OCI-LY3 (cell line): Measurements from ENCODE around the gene CCDC117.

Source experiments
- H2AFZ ChIP-seq: fragments of 200-600, 300-600 bp; shearing (Covaris generic); 2 replicates; pipeline ENCODE4 v1.6.0; 2014; ENCODE audit warnings: antibody characterized with exemption, low read depth, low read length
- H3K27ac ChIP-seq: fragments of 200-600, 300-600 bp; sonication (generic); 2 replicates; pipeline ENCODE4 v1.5.1; 2014; ENCODE audit warnings: mild to moderate bottlenecking, low read length, moderate library complexity, mixed read lengths
- H3K27me3 ChIP-seq: fragments of 200-600, 300-600 bp; sonication (generic); 2 replicates; pipeline ENCODE4 v1.6.1; 2014; ENCODE audit warnings: low read depth, low read length, mixed read lengths
- H3K36me3 ChIP-seq: fragments of 200-600, 300-600 bp; sonication (generic); replicated peaks from 2 replicates; pipeline ENCODE3; 2014; ENCODE audit warnings: low read depth, low read length, mixed read lengths
- H3K4me1 ChIP-seq: fragments of 300-600, 200-600 bp; sonication (generic); 2 replicates; pipeline ENCODE4 v1.6.1; 2014; ENCODE audit warnings: low read length, mixed read lengths
- H3K4me2 ChIP-seq: fragments of 200-600, 300-600 bp; sonication (generic); 2 replicates; pipeline ENCODE4 v1.6.1; 2014; ENCODE audit warnings: low read length, mixed read lengths
- H3K4me3 ChIP-seq: fragments of 300-600, 200-600 bp; sonication (generic); 2 replicates; pipeline ENCODE4 v1.5.1; 2014; ENCODE audit warnings: antibody characterized with exemption, mild to moderate bottlenecking, low read length, moderate library complexity
- H3K79me2 ChIP-seq: fragments of 300-600, 200-600 bp; shearing (Covaris generic); 2 replicates; pipeline ENCODE4 v1.6.1; 2014; ENCODE audit warnings: mild to moderate bottlenecking, low read length, mixed read lengths
- H3K9ac ChIP-seq: fragments of 300-600, 200-600 bp; shearing (Covaris generic); 2 replicates; pipeline ENCODE4 v1.6.0; 2014; ENCODE audit warnings: mild to moderate bottlenecking, low read length, moderate library complexity
- H3K9me3 ChIP-seq: fragments of 200-600, 300-600 bp; shearing (Covaris generic); 2 replicates; pipeline ENCODE4 v1.6.1; 2014; ENCODE audit warnings: low read length, mixed read lengths; ENCODE audit not compliant: insufficient read depth
- H4K20me1 ChIP-seq: fragments of 200-600, 300-600 bp; sonication (generic); 2 replicates; pipeline ENCODE4 v1.6.1; 2016; ENCODE audit warnings: low read length, mixed read lengths; ENCODE audit not compliant: insufficient read depth
- EZH2phosphoT487 ChIP-seq: fragments of 200-600 bp; shearing (Covaris generic); IDR thresholded peaks from 2 replicates; pipeline ENCODE4 v1.6.1; 2018; ENCODE audit warnings: antibody characterized with exemption, mixed run types, low read depth
- TF ChIP-seq, protein P1 (sequence below): fragments of 200-600, 300-600 bp; sonication (generic); IDR thresholded peaks from 2 replicates; pipeline ENCODE4 v1.5.1; 2014; ENCODE audit warnings: antibody characterized with exemption, low read length, low read depth

The CCDC117 gene

DNA sequence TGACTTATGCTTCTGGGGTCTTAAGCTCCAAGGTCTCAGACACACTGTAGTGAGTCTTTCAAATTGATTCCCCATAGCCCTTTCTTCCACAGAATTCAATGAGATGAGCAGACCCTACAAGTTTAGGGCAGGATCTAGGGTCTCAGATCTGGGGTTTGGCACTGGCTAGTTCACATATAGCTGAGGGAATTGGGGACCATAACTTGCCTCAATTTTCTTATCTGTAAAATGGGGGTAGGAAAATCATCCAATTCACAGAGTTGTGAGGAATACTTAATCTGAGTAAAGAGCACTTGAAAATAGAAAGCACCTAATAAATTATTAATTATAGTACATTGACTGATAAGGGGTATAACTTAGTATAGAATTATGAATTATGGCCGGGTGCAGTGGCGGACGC is 5.9 kb upstream of the CCDC117 start:
- Histone ChIP-seq H4K20me1 (no peaks in the 10 kb centered on the region), H3K27me3 (no peaks in the 10 kb centered on the region), H3K36me3 (no peaks in the 10 kb centered on the region), H3K79me2 (no peaks in the 10 kb centered on the region), H3K9me3 (no peaks in the 10 kb centered on the region), H3K9ac (no peak overlapping the region), H2AFZ (no peak overlapping the region), H3K4me1 (no peaks in the 10 kb centered on the region), H3K4me3 (no peak overlapping the region), H3K4me2 (no peak overlapping the region), H3K27ac (no peak overlapping the region)
- TF ChIP-seq EZH2phosphoT487 = no peak
- TF ChIP-seq, protein P1, sequence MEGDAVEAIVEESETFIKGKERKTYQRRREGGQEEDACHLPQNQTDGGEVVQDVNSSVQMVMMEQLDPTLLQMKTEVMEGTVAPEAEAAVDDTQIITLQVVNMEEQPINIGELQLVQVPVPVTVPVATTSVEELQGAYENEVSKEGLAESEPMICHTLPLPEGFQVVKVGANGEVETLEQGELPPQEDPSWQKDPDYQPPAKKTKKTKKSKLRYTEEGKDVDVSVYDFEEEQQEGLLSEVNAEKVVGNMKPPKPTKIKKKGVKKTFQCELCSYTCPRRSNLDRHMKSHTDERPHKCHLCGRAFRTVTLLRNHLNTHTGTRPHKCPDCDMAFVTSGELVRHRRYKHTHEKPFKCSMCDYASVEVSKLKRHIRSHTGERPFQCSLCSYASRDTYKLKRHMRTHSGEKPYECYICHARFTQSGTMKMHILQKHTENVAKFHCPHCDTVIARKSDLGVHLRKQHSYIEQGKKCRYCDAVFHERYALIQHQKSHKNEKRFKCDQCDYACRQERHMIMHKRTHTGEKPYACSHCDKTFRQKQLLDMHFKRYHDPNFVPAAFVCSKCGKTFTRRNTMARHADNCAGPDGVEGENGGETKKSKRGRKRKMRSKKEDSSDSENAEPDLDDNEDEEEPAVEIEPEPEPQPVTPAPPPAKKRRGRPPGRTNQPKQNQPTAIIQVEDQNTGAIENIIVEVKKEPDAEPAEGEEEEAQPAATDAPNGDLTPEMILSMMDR = no peak

DNA sequence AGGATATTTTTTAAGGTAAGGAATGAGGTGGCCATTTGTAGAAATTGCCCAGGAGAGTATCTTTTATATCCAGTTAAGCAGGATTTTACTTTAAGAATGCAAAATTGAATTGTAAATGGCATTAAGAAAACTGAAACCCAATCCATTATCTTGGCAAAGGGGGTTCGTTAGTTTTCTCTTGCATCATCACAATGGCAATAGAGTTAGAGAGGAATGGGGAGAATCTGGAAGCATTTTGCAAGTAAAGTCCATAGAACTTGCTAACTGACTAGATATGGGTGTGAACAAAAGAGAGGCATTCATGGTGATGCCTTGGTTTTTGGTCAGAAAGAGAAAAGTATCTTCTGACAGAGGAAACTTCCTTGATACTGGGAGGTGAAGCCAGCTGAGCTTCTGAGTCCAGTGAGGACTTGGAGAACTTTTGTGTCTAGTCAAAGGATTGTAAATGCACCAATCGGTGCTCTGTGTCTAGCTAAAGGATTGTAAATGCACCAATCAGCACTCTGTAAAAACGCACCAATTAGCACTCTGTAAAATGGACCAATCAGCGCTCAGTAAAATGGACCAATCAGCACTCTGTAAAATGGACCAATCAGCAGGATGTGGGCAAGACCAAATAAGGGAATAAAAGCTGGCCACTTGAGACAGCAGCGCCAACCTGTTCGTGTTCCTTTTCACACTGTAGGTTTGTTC is 3.6 kb upstream of the CCDC117 start:
- Histone ChIP-seq H3K9ac (no peak overlapping the region), H3K27me3 (no peaks in the 10 kb centered on the region), H3K4me2 (no peak overlapping the region), H3K4me3 (no peak overlapping the region), H4K20me1 (no peaks in the 10 kb centered on the region), H3K36me3 (no peaks in the 10 kb centered on the region), H3K79me2 (peaks cover 13% of the 10 kb centered on the region), H3K27ac (no peak overlapping the region), H3K4me1 (peaks cover 6% of the 10 kb centered on the region), H2AFZ (no peak overlapping the region), H3K9me3 (no peaks in the 10 kb centered on the region)
- no peak for TF ChIP-seq EZH2phosphoT487
- TF ChIP-seq, protein P1 = no peak

DNA sequence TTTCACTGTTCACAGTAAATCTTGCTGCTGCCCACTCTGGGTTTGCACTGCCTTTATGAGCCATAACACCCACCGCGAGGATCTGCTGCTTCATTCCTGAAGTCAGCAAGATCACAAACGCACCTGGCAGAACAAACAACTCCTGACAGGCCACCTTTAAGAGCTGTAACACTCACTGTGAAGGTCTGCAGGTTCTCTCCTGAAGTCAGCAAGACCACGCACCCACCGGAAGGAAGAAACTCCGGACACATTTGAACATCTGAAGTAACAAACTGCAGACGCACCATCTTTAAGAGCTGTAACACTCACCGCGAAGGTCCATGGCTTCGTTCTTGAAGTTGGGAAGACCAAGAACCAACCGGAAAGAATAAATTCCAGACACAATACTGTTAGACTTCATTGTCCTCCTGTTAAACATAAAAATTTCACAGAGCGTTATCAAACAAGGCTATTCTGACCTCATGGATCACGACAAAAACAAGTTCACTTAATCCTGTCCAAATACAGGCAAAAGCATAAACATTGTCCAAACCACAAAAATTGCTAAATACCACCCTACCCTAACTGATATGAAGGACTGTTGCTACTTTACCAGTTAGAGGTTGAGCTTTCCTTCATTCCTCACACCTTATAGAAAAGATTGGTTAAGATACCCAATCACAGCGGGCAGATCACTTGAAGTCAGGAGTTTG is 3.0 kb upstream of the CCDC117 start:
- no peak overlapping the region for H3K9ac ChIP-seq

DNA sequence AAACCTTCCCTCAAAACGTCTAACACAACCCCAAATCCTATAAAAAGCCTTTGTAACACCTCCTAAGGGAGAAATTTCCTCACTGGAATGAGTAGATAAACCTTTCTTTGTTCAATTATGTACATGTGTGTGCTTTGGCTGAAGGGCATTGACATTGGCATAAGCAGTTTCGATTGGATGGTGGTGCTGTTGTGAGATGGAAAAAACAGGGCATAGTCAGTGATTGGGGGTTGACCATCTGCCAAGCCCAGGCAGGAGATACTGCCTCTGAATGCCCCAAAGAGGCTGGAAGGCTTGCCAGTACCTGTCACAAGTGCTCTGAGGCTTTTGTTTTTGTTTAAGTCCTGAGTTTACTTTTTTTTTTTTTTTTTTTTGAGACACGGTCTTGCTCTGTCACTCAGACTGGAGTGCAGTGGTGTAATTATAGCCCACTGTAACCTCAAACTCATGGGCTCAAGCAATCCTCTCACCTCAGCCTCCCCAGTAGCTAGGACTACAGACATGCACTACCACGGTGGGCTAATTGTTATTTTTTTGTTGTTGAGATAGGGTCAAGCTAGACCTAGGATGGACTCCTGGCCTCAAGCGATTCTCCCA is 1.2 kb upstream of the CCDC117 start:
- H2AFZ ChIP-seq = no peak overlapping the region
- peaks cover 13% of the 10 kb centered on the region for H3K36me3 ChIP-seq
- no peak overlapping the region for H3K9ac ChIP-seq
- no peak overlapping the region for H3K27ac ChIP-seq
- no peak overlapping the region for H3K4me3 ChIP-seq
- H3K4me2 ChIP-seq = no peak overlapping the region
- no peaks in the 10 kb centered on the region for H3K9me3 ChIP-seq
- H3K79me2 ChIP-seq = peaks cover 37% of the 10 kb centered on the region
- no peaks in the 10 kb centered on the region for H4K20me1 ChIP-seq
- H3K4me1 ChIP-seq = peaks cover 9% of the 10 kb centered on the region
- no peak for TF ChIP-seq EZH2phosphoT487
- TF ChIP-seq, protein P1 = no peak
- no peaks in the 10 kb centered on the region for H3K27me3 ChIP-seq

More for the DNA sequence above, 3.0 kb upstream of the CCDC117 start:
- H3K27ac ChIP-seq = no peak overlapping the region
- peaks cover 20% of the 10 kb centered on the region for H3K79me2 ChIP-seq
- H3K27me3 ChIP-seq = no peaks in the 10 kb centered on the region
- peaks cover 9% of the 10 kb centered on the region for H3K4me1 ChIP-seq
- H3K36me3 ChIP-seq = peaks cover 3% of the 10 kb centered on the region
- H3K9me3 ChIP-seq = no peaks in the 10 kb centered on the region
- TF ChIP-seq EZH2phosphoT487 = no peak
- TF ChIP-seq, protein P1 = no peak
- no peaks in the 10 kb centered on the region for H4K20me1 ChIP-seq
- H3K4me2 ChIP-seq = no peak overlapping the region
- H2AFZ ChIP-seq = no peak overlapping the region
- H3K4me3 ChIP-seq = no peak overlapping the region
